IPS-NIHi7 (cell line): ENCODE measurements around the gene SCGB3A1.

Source experiments
- DNase-seq: peaks from one replicate; pipeline ENCODE4 v3.0.0; 2012; ENCODE audit warnings: mixed read lengths; ENCODE audit errors: extremely low spot score

Gene SCGB3A1

GRCh38 chr5:180625125-180625790, 34.0 kb upstream of the SCGB3A1 start:
- no peak for DNase-seq

GRCh38 chr5:180624587-180624986, 33.3 kb upstream of the SCGB3A1 start:
- DNase-seq, result no peak

GRCh38 chr5:180623844-180624243, 32.5 kb upstream of the SCGB3A1 start:
- DNase-seq, result no peak

DNA sequence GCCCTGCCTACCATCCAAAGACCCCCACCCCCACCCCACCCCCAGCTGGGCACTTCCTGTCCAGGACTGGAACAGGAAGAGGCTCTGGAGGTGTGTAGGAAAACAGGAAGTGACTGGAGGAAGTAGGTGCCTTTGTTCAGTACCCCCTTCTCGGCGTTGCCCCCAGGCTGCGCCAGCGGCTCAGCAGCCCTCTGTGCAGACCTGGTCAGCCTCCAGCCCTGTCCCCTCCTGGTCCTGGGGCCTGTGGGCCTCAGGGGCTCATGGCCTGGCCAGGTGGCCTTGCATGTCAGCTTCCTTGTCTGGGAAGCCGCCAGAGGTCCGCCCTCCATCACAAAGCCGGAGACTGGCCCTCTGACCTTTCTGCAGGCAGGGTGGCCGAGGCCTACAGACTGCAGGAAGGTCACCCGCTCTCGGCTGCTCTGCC, 32.1 kb upstream of the SCGB3A1 start:
- no peak for DNase-seq

- DNase-seq, result no peak
Measured at GRCh38 chr5:180622910-180623309, 31.6 kb upstream of the SCGB3A1 start.

DNA sequence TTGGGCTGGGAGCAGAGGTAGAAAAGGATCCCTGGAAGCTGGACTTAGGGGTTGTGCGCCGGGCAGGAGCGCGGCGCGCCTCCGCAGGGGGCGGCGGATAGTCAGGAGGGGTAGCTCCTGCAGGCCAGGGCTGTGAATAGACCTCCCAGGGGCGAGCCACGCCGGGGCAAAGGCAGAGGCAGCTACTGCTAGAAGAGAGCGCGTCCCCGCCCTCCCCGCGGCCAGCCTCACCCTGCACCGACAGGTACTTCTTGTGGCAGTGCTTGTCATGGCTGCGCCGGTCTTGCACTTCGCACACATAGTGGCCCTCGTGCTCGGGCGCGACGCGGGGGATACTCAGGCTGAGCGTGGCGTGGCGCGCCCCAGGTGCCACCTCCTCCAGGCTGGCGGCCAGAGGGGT, 30.0 kb upstream of the SCGB3A1 start:
- DNase-seq, result no peak

- DNase-seq, result no peak
Measured at GRCh38 chr5:180620014-180620413, 28.7 kb upstream of the SCGB3A1 start.

DNA sequence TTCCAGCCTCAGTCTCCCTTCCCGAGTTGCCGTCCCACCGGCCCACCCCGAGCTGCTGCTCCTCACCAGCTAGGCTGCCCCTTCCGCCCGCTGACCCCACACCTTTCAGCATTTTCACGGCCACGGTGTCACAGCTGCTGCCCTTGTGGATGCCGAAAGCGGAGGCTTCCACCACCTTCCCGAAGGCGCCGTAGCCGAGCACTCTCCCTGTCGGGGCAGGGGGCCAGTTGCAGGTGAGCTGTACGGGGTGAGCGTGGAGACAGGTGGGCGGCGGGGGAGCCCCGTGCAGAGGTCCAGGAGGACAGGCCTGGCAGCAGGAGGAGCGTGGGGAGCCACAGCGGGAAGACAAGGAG, 28.2 kb upstream of the SCGB3A1 start:
- DNase-seq, result no peak

DNA sequence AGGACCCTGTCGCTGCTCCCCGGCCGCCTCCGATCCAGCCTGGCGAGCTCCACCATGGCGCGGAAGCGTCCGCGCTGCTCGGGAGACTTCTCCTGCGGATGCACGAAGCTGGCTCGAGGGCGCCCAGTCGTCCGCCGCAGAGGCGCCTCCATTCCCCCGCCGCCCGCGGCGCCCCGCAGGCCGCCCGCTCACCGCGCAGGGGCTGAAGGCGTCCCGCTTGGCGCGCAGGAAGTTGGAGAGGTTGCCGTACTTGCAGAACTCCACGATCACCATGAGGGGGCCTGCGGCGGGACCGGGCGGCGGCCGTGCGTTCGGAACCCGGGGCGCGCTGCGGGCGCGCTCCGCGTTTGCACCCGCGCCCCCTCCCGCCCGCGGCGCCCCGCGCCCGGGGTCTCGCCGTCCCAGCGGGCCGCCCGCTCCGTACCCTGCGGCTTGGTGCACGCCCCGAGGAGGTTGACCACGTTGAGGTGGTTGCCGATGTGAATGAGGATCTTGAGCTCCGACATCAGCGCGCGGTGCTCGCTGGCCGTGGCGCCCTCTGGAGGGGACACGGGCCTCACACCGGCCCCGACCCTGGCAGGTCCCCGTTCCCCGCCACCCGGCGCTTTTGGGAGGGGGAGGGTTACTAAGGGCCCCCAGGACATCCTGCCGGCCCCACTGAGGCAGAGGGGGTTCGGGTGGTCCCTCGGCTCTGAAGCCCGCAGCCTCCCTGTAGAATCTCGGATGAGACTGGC, 27.7 kb upstream of the SCGB3A1 start:
- peak; percentile 92 for DNase-seq

- no peak for DNase-seq
Measured at GRCh38 chr5:180618487-180618828, 27.2 kb upstream of the SCGB3A1 start.

GRCh38 chr5:180613814-180614188, 22.5 kb upstream of the SCGB3A1 start:
- DNase-seq, result no peak

- DNase-seq, result no peak
Measured at GRCh38 chr5:180613188-180613813, 22.0 kb upstream of the SCGB3A1 start.

- DNase-seq, result no peak
Measured at GRCh38 chr5:180612683-180613082, 21.4 kb upstream of the SCGB3A1 start.

- peak; percentile 66 for DNase-seq
Measured at GRCh38 chr5:180611140-180611850, 20.0 kb upstream of the SCGB3A1 start.

DNA sequence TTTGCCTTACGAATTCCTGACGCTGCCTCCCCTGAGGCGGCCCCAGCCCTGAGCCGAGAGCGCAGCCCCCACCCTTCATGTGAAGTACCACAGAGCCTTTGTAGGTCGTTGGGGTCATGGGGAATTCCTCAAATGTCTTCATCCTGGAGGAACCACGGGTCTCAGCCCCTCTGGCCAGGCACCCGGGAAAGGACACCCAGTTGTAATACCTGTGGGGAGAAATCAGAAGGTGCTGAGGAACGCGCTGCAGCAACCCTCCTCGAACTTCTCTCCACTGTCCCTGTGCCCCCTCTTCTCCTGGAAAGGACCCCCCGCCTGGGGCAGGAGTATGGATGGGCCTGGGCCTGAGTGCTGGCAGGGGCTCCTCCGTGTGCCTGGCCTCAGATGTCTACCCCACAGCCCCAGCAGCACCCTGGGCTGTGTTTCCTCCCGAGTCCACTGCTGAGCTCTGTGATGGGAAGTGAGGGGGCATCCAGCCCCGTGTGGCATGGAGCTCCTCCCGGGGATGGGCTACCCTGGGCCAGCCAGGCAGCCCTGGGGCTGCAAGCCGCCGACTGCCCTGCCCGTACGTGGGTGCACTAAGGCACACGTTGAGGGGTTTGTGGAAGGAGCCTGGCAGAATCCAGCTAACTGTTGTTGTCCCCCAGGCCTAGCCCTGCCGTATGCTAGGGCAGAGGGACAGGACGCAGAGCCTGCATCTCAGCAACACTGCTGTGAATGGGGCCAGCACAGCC, 18.7 kb upstream of the SCGB3A1 start:
- DNase-seq, result no peak

- DNase-seq, result no peak
Measured at GRCh38 chr5:180609386-180609785, 18.1 kb upstream of the SCGB3A1 start.

DNA sequence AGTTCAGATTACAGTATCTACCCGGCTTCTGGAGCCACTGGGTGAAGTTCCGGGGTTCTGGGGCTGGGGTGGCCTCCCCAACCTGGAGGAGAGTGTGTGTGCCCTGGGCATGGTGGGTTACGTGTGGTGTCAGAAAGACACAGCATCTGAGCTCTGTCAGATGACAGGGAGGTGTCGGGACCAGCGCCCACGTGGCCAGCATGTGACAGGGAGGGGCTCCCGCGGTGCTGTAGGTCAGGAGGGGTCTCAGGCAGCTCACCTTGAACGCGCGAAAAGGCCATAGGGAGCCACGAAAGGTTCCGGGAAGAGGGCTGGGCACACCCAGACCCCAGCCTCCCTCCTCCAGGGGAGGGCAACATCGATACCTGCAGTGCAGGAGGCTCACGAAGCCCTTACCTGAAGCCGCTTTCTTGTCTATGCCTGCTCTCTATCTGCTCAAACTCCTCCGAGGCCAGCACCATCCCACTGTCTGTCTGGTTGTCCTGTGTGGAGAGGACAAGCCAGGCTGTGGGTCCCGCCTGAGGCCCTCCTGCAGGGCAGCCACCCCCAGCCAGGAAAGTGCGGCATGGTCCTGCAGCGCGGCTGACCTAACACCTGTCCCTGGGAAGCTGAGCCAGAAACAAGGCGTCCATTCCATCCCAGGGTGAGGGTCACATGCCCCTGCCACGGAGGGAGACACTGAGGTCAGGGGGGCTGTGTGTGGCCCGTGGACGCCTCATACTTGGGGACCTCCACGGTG, 17.4 kb upstream of the SCGB3A1 start:
- DNase-seq, result no peak

GRCh38 chr5:180607861-180608571, 16.7 kb upstream of the SCGB3A1 start:
- no peak for DNase-seq

DNA sequence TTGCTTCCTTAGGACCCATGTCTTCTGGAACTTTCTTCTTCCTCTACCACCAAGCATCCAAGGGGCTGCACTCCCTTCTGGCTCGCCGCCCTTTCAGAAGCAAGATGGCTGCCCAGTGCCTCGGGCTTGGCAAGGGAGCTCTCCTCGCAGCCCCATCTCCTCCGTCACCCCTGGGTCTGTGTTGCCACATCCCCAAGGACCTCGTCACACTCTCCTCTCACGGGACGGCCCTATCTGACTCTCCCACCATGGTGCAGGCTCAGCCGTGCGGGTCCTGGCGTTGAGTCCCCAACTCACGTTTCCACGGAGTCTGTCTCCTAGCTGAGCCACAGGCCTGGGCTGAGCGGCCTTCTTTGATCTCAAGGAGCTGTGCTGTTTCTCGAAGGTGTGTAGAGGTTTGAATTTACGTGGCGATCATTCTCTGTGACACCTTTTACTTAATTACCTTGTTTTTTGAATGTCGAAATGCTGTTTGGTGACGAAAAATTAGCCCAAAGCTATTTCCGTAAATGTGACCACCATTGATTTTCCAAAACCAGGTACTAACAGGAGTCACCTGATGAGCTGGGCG, 15.0 kb upstream of the SCGB3A1 start:
- no peak for DNase-seq

DNA sequence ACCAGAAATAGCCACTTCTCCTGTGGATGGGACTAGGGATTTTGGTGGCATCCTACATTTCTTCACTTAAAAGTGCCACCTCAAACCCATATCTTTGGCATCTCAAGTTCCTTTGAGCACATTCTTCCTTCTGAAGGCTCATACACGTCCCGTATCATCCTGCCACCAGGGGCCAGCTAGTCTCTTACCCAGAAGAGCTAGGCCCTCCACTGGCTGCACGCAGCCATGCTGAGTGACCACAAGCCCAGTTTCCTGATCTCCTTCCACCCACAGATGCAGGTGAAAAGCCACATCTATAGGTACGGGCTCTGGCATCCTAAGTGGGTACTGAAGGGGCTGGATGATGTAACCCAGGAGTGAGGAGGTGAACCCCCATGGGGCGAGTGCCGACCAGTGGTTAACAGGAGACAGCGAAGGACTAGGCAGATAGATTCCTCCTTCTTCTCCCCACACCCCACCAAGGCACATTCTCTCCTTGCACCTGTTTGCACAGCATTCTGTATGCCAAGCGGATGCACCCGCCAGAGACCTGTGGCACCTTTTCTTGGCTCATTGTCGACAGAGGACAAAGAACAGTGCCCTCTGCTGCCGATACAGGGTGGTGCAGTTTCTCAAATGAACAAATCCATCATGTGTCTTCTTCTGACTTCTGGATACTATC, 14.4 kb upstream of the SCGB3A1 start:
- DNase-seq, result peak; percentile 81
